GM15510 (cell line): ENCODE results near the gene TRIP13.

ENCODE experiments used
- POLR2A ChIP-seq: IDR thresholded peaks from 3 replicates; pipeline ENCODE4 v1.6.1; 2011; ENCODE audit warnings: borderline replicate concordance; ENCODE audit not compliant: insufficient read length; ENCODE audit errors: extremely low read depth

Gene TRIP13

GRCh38 chr5:939368-939767 is 46.7 kb downstream of the TRIP13 start:
- TF ChIP-seq POLR2A: no peak

GRCh38 chr5:943201-943917 is 50.7 kb downstream of the TRIP13 start:
- no peak for TF ChIP-seq POLR2A

- TF ChIP-seq POLR2A: no peak
These were observed 51.4 kb downstream of the TRIP13 start for GRCh38 chr5:943918-944620.

- TF ChIP-seq POLR2A: no peak
These were observed 51.9 kb downstream of the TRIP13 start for GRCh38 chr5:944621-944927.

- no peak for TF ChIP-seq POLR2A
These were observed 52.5 kb downstream of the TRIP13 start for GRCh38 chr5:944992-945685.

GRCh38 chr5:945691-946551 is 53.2 kb downstream of the TRIP13 start:
- no peak for TF ChIP-seq POLR2A

GRCh38 chr5:946720-947625 is 54.3 kb downstream of the TRIP13 start:
- no peak for TF ChIP-seq POLR2A

- no peak for TF ChIP-seq POLR2A
These were observed 55.2 kb downstream of the TRIP13 start for GRCh38 chr5:947626-948471.

- no peak for TF ChIP-seq POLR2A
These were observed 56.0 kb downstream of the TRIP13 start for GRCh38 chr5:948472-949274.

GRCh38 chr5:949275-949543 is 56.5 kb downstream of the TRIP13 start:
- no peak for TF ChIP-seq POLR2A

GRCh38 chr5:949815-950560 is 57.3 kb downstream of the TRIP13 start:
- no peak for TF ChIP-seq POLR2A
